HL-60/S4 treated with retinoic acid at 250 ng/mL for 4 days and 3 days (cell line): ENCODE measurements around the gene SLC7A14.

Experiments used
- in situ Hi-C: fragments of 300-500 bp; cut with MboI; formaldehyde crosslinking; loops from 2 replicates; pipeline ENCODE4 v1.7.0; 2022; ENCODE audit warnings: low sequenced_read_pairs

Gene SLC7A14

DNA sequence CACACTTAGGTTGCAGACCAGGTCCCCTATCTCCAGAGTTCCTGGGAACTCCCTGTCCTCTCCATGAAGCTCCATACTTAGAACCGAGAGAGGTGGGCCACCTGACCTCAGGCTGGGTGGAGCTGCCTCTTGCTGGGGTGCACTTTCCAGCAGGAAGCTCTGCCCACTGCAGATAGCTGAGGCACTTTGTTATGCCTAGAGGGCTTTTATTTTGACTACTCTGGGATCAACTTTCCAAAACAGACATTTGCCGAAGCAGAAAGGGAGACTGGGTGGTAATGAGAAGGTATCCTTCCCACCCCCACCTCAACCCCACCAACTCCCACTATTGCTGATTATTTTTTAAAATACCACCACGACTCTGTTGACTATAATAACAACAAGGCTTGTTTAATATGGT, 112.5 kb downstream of the SLC7A14 start:
- in situ Hi-C loops: no loop called here

DNA sequence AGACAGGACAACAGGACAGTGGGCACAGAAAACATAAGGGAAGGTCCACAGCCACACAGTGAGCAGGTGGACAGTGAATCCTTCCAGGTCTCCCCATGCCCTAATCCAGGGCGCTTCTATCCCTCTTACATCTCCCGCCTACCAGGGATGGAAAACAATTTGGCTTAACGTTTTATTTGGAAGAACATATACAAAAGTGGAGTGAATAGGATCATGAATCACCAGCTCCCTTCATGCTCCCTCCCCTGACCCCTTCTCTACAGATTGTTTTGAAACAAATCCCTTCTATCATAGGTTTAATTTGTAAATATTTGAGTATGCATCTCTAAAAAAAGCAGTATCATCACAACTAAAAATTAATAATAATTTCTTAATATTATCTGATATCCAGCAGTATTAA, 114.7 kb downstream of the SLC7A14 start:
- in situ Hi-C loops: no loop called here

GRCh38 chr3:170470063-170471016, 115.5 kb downstream of the SLC7A14 start:
- in situ Hi-C loops: no loop called here

GRCh38 chr3:170469151-170470062, 116.5 kb downstream of the SLC7A14 start:
- in situ Hi-C loops: no loop called here

DNA sequence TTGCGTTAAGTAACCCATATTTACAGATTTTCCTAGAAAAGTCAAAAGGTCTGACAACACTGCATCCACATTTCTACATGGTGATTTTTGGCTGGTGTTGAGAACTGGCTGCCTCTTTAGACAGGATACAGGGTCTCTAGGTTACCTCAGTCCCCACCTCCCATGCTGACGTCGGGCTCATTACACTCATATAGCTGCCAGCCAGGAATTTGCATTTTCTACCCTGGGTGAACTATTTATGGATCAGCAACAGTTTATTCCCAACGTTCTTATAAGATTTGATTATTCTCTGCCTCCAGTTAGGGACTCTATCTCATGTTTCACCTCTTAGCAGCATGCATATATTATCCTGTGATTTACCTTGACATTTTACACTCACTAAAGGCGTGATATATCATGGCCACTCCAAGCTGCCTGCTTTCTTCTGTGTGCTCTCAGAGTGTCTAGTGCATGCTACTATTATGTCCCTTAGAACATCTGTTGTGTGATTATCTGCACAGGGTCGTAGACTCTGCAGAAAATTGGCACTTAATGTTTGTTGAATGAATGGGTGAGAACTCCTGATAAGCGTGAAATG, 118.2 kb downstream of the SLC7A14 start:
- in situ Hi-C loops: no loop called here

- in situ Hi-C loops: no loop called here
Observed at GRCh38 chr3:170467007-170467406, 118.9 kb downstream of the SLC7A14 start.

DNA sequence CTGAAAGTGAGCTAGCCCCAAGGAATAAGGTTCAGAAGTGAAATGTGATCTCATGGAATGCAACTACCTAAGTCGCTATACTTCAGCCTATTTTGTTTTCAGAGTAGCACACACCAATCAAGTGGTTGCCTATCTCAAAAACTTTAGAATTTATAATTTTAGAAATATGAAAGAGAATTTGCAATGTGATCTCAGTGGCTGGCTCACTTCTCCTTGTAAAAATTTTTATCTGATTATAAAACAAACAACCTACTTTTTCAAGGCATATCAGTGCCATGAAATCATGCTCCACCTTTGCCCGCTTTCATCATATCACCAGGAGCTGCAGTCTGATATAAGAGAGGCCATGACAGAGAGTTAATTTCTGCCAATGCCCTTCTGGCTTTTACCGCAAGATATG, 119.9 kb downstream of the SLC7A14 start:
- in situ Hi-C loops: no loop called here

- in situ Hi-C loops: no loop called here
Observed at GRCh38 chr3:170463011-170463410, 122.9 kb downstream of the SLC7A14 start.

DNA sequence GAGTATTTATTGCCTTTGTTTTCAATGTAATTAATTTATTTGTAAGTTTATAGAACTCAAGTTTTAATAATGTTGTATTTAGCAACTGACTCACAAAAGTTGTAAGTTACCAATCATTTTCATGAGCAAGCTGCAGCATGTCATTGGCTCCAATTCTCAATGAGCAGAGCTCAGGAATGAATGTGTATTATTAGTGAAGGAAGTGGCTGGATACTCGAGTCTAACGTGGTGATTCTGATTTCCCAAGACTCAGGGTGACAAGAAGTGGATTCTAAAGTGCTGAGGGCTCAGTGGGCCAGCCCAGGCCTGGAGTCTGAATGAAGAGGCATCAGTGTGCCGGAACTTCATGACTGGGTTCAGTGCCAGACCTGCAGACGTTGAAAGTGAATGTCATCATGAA, 127.6 kb downstream of the SLC7A14 start:
- in situ Hi-C loops: no loop called here

GRCh38 chr3:170454509-170454908, 131.4 kb downstream of the SLC7A14 start:
- in situ Hi-C loops: no loop called here

DNA sequence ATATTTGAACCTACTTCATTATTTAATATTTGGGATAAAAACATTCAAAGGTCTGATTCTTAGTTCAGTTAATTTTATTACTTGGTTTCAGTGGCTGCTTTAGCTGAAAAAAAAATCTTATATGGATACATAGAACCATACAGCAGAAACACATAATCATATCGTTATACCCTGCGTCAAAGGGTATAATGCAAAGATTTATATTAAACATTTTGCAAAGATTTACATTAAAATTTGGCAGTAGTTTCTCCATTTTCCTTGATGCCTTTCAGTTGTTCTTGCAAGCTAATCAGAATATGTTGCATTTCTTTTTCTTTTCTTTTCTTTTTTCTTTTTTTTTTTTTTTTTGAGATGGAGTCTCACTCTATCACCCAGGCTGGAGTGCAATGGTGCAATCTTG, 135.8 kb downstream of the SLC7A14 start:
- in situ Hi-C loops: no loop called here

- in situ Hi-C loops: no loop called here
Observed at GRCh38 chr3:170448584-170448983, 137.3 kb downstream of the SLC7A14 start.

- in situ Hi-C loops: no loop called here
Observed at GRCh38 chr3:170443457-170443856, 142.4 kb downstream of the SLC7A14 start.

- in situ Hi-C loops: no loop called here
Observed at GRCh38 chr3:170442947-170443346, 142.9 kb downstream of the SLC7A14 start.

DNA sequence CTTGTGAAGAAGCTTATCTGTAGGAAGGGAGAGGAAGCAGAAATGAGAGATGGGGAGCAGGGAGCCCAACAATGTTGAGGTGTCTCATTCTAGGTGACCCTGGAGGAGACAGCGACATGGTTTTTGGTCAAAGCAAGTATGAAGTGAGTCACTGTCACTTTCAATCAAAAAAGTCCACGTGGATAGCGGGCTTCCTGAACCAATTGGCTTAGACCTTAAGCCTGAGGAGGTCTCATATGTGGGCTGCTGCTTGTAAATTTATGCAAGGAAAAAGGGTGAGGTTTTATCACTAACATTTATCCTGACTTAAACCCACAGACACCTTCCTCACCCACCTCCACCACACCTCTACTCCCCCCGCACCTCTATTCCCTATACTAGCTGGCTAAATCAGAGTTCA, 144.5 kb downstream of the SLC7A14 start:
- in situ Hi-C loops: no loop called here

GRCh38 chr3:170440344-170440743, 145.5 kb downstream of the SLC7A14 start:
- in situ Hi-C loops: no loop called here

GRCh38 chr3:170438836-170439235, 147.0 kb downstream of the SLC7A14 start:
- in situ Hi-C loops: no loop called here

DNA sequence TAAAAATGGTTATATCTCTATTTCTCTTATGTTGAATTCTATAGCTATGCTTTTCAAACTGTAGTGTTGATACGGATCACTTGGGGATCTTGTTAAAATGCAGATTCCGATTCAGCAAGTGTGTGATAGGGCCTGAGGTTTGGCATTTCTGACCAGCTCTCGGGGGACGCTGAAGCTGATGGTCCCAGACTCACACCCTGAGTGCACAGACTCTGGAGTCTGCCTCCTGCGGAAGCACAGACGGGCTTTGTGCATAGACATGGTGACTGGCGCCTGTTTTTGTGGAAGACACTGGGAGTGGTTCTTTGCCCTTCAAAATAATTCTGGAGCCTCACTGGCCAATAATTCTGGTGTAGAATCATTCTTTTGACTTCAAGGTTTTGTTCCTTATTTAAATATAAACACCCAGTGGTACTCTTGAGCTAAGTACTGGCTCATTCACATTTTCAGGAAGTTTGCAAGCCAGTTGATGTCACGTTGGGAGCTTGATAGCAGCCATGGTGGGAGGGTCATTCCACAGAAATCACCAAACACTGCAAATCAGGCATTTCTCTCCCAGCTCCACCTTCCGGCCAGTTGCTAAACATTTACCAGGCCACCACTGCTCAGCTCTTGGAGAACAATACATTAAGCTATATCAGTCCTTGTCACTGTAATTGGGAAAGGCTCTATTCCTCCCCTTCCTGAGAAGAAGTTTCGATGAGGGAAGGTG, 148.0 kb downstream of the SLC7A14 start:
- in situ Hi-C loops: no loop called here

DNA sequence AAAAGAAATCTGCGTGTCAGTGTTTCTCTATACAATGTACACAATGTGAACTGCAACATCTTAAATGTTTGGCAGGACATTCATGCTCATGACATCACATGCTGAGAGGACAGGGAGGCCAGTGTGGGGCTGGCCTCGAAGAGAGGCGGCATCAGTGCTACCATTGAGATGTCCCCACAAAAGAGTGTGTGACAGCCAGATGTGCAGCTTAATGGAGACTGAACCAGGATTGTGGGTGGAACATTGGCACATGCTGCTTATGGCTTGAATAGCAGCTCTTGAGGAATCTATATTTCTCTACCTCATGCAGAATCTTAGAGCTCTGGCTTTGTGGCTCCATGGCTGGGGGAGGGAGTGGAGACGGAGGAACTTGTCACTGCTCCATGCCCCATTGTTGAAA, 148.7 kb downstream of the SLC7A14 start:
- in situ Hi-C loops: no loop called here

DNA sequence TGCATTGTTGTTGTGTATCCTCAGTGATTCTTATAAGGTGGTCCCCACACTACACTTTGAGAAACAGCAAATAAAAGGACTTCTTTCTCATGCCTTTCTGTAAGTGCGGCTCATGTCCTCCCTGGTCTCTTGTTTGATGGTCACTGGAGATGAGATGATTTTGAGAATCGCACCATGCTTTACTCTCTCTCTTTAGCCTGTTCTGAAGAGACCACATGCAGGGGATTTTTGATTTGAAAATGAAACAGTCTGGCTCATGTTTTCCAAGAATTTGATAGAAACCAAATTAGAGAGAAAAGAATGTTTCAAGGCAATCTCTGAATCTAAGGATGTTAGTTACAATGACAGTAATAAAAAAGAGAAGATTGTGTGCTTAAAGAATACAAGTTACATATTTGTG, 149.2 kb downstream of the SLC7A14 start:
- in situ Hi-C loops: no loop called here

GRCh38 chr3:170432416-170432815, 153.5 kb downstream of the SLC7A14 start:
- in situ Hi-C loops: no loop called here
